Mesendoderm (in vitro differentiated cells): ENCODE data around the gene HTT.

Source experiments
- DNase-seq: peaks from one replicate; pipeline ENCODE4 v3.0.0; 2013
- H2AK5ac ChIP-seq: 2 replicates; pipeline ENCODE4 v1.6.1; 2013; ENCODE audit warnings: low read length, inconsistent platforms
- H2BK120ac ChIP-seq: 2 replicates; pipeline ENCODE4 v1.6.1; 2013; ENCODE audit warnings: low read depth, mild to moderate bottlenecking, low read length, moderate library complexity, mixed read lengths
- H2BK15ac ChIP-seq: replicated peaks from 2 replicates; pipeline ENCODE4 v1.6.1; 2013; ENCODE audit warnings: low read depth, mild to moderate bottlenecking, moderate library complexity
- H2BK5ac ChIP-seq: 2 replicates; pipeline ENCODE4 v1.6.1; 2013; ENCODE audit warnings: low read length, inconsistent platforms
- H3K18ac ChIP-seq: 2 replicates; pipeline ENCODE4 v1.6.1; 2013; ENCODE audit warnings: mild to moderate bottlenecking, low read length, mixed read lengths
- H3K23ac ChIP-seq: one replicate; pipeline ENCODE4 v1.6.1; 2013; ENCODE audit warnings: low read length
- H3K27ac ChIP-seq: 2 replicates; pipeline ENCODE4 v1.5.1; 2013; ENCODE audit warnings: low read depth, mild to moderate bottlenecking, inconsistent platforms, low read length, moderate library complexity
- H3K27me3 ChIP-seq: 2 replicates; pipeline ENCODE4 v1.6.1; 2013; ENCODE audit warnings: low read length, control low read depth, mild to moderate bottlenecking, inconsistent platforms; ENCODE audit not compliant: insufficient read depth, poor library complexity
- H3K36me3 ChIP-seq: 2 replicates; pipeline ENCODE4 v1.6.1; 2013; ENCODE audit warnings: low read length, inconsistent platforms; ENCODE audit not compliant: control insufficient read depth, insufficient read depth
- H3K4ac ChIP-seq: one replicate; pipeline ENCODE4 v1.6.1; 2013; ENCODE audit warnings: low read depth, mild to moderate bottlenecking, low read length, moderate library complexity
- H3K4me1 ChIP-seq: 2 replicates; pipeline ENCODE4 v1.6.1; 2013; ENCODE audit warnings: low read depth, low read length, inconsistent platforms; ENCODE audit not compliant: control insufficient read depth
- H3K4me2 ChIP-seq: 2 replicates; pipeline ENCODE4 v1.6.1; 2013; ENCODE audit warnings: low read length
- H3K4me3 ChIP-seq: 2 replicates; pipeline ENCODE4 v1.5.1; 2013; ENCODE audit warnings: mild to moderate bottlenecking, low read length
- H3K56ac ChIP-seq: one replicate; pipeline ENCODE4 v1.6.1; 2013; ENCODE audit warnings: low read length
- H3K79me1 ChIP-seq: 2 replicates; pipeline ENCODE4 v1.6.1; 2013; ENCODE audit warnings: low read length, inconsistent platforms
- H3K79me2 ChIP-seq: 2 replicates; pipeline ENCODE4 v1.6.1; 2013; ENCODE audit warnings: mild to moderate bottlenecking, low read length; ENCODE audit not compliant: control insufficient read depth, insufficient read depth
- H3K9ac ChIP-seq: 2 replicates; pipeline ENCODE4 v1.6.1; 2013; ENCODE audit warnings: low read length, inconsistent platforms
- H4K5ac ChIP-seq: one replicate; pipeline ENCODE4 v1.6.1; 2013; ENCODE audit warnings: low read length
- H4K8ac ChIP-seq: one replicate; pipeline ENCODE4 v1.6.1; 2013; ENCODE audit warnings: low read depth, mild to moderate bottlenecking, control low read depth, low read length, moderate library complexity
- WGBS: extraction: QIAGEN DNeasy Blood & Tissue Kit; methylation state at CpG from one replicate; pipeline ENCODE4 v1.1.7; 2013; ENCODE audit warnings: low lambda C conversion rate, missing lambda C conversion rate; ENCODE audit not compliant: insufficient coverage; ENCODE audit errors: extremely low coverage; 5-methylcytosine and 5-hydroxymethylcytosine counted together

Gene HTT

GRCh38 chr4:3246458-3247398, 172.2 kb downstream of the HTT start:
- no peak overlapping the region for H3K27ac ChIP-seq
- H3K4me2 ChIP-seq = no peak overlapping the region
- no peak overlapping the region for H3K18ac ChIP-seq
- no peaks in the 10 kb centered on the region for H3K79me1 ChIP-seq
- no peaks in the 10 kb centered on the region for H3K4me1 ChIP-seq
- no CpG with 5 or more reads among the region's 16 CpGs for WGBS
- H3K4me3 ChIP-seq = no peak overlapping the region
- no peak overlapping the region for H2BK5ac ChIP-seq
- H3K79me2 ChIP-seq = no peaks in the 10 kb centered on the region
- no peaks in the 10 kb centered on the region for H3K27me3 ChIP-seq
- H2BK120ac ChIP-seq = no peak overlapping the region
- no peaks in the 10 kb centered on the region for H3K36me3 ChIP-seq
- H2BK15ac ChIP-seq = no peak overlapping the region
- H4K5ac ChIP-seq = no peak overlapping the region
- H4K8ac ChIP-seq = no peak overlapping the region
- no peak for DNase-seq
- no peak overlapping the region for H3K9ac ChIP-seq
- H3K4ac ChIP-seq = no peak overlapping the region
- no peak overlapping the region for H2AK5ac ChIP-seq
- H3K23ac ChIP-seq = no peak overlapping the region
- no peak overlapping the region for H3K56ac ChIP-seq

GRCh38 chr4:3247399-3248177, 173.1 kb downstream of the HTT start:
- H3K4me3 ChIP-seq = no peak overlapping the region

GRCh38 chr4:3248178-3248480, 173.6 kb downstream of the HTT start:
- no peaks in the 10 kb centered on the region for H3K4me1 ChIP-seq
- no peaks in the 10 kb centered on the region for H3K36me3 ChIP-seq
- no peak overlapping the region for H3K27ac ChIP-seq
- no peak overlapping the region for H3K4me3 ChIP-seq
- no peak overlapping the region for H2BK15ac ChIP-seq
- no CpG with 5 or more reads among the region's 14 CpGs for WGBS
- no peak overlapping the region for H3K9ac ChIP-seq
- H2BK5ac ChIP-seq = no peak overlapping the region
- DNase-seq = no peak
- H3K79me1 ChIP-seq = no peaks in the 10 kb centered on the region
- H3K56ac ChIP-seq = no peak overlapping the region
- H3K4ac ChIP-seq = no peak overlapping the region
- no peak overlapping the region for H3K23ac ChIP-seq
- H4K8ac ChIP-seq = no peak overlapping the region
- no peak overlapping the region for H3K18ac ChIP-seq
- H3K79me2 ChIP-seq = no peaks in the 10 kb centered on the region
- H4K5ac ChIP-seq = no peak overlapping the region
- no peak overlapping the region for H3K4me2 ChIP-seq
- H2BK120ac ChIP-seq = no peak overlapping the region
- no peak overlapping the region for H2AK5ac ChIP-seq
- H3K27me3 ChIP-seq = no peaks in the 10 kb centered on the region

More at GRCh38 chr4:3247399-3248177, 173.1 kb downstream of the HTT start:
- Histone ChIP-seq H3K27me3 (no peaks in the 10 kb centered on the region), H3K4me1 (no peaks in the 10 kb centered on the region), H3K23ac (no peak overlapping the region), H4K5ac (no peak overlapping the region), H3K4ac (no peak overlapping the region), H4K8ac (no peak overlapping the region), H3K36me3 (no peaks in the 10 kb centered on the region), H2BK5ac (no peak overlapping the region), H3K18ac (no peak overlapping the region), H2BK120ac (no peak overlapping the region), H3K9ac (no peak overlapping the region), H2BK15ac (no peak overlapping the region), H2AK5ac (no peak overlapping the region), H3K56ac (no peak overlapping the region), H3K27ac (no peak overlapping the region), H3K79me1 (no peaks in the 10 kb centered on the region), H3K4me2 (no peak overlapping the region), H3K79me2 (no peaks in the 10 kb centered on the region)
- no CpG with 5 or more reads among the region's 21 CpGs for WGBS
- no peak for DNase-seq

DNA sequence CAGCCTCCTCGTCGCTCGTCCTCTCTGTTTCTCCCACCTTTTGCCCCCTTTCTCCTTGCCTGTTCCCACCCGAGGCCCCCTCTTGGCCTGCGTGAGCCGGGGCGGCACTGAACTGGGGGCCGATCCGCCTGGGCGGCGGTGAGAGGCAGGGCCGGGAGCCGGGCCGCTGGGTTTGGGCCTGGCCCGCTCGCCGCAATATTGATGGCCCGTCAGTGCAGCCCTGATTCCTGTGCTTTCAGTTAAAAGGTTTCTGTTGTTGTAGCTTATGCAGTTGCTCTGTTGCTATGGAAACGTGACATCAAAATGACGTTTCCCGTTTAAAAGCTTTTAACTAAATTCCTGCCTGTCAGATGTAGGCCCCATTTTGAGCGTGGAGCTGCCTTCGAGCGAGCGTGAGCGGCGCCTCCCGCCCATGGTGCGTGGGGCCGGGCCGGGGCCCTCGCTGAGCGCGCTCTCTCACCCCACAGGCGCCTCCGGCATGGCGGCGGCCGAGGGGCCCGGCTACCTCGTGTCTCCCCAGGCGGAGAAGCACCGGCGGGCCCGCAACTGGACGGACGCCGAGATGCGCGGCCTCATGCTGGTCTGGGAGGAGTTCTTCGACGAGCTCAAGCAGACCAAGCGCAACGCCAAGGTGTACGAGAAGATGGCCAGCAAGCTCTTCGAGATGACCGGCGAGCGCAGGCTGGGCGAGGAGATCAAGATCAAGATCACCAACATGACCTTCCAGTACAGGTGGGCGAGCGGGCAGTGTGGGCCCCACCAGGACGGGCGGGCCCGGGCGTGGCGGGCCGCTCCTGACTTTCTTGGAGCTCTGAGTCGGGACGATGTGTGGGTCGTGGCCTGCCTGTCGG, 174.6 kb downstream of the HTT start, which contains the start of gene MSANTD1:
TSS of gene MSANTD1 (plus strand) at position 349 of the 851 bp plus-strand sequence. CDS start at position 413, 64 bp downstream.
- no peak within 1 kb of the TSS for H3K56ac ChIP-seq
- no peaks in the 10 kb centered on the region for H3K27me3 ChIP-seq
- H3K79me2 ChIP-seq = no peaks in the 10 kb centered on the region
- WGBS = no CpG with 5 or more reads among the region's 72 CpGs
- H4K5ac ChIP-seq = no peak within 1 kb of the TSS
- no peak within 1 kb of the TSS for H3K18ac ChIP-seq
- DNase-seq = peak; percentile 65
- H3K23ac ChIP-seq = no peak within 1 kb of the TSS
- no peak within 1 kb of the TSS for H2BK120ac ChIP-seq
- no peak within 1 kb of the TSS for H2BK5ac ChIP-seq
- no peak within 1 kb of the TSS for H4K8ac ChIP-seq
- H3K4me3 ChIP-seq = no peak within 1 kb of the TSS
- H3K9ac ChIP-seq = no peak within 1 kb of the TSS
- H3K79me1 ChIP-seq = no peaks in the 10 kb centered on the region
- no peak within 1 kb of the TSS for H2AK5ac ChIP-seq
- no peaks in the 10 kb centered on the region for H3K4me1 ChIP-seq
- H3K27ac ChIP-seq = no peak within 1 kb of the TSS
- no peak within 1 kb of the TSS for H2BK15ac ChIP-seq
- no peaks in the 10 kb centered on the region for H3K36me3 ChIP-seq
- H3K4ac ChIP-seq = no peak within 1 kb of the TSS
- H3K4me2 ChIP-seq = no peak within 1 kb of the TSS

- H2BK15ac ChIP-seq = no peak overlapping the region
- H3K79me1 ChIP-seq = no peaks in the 10 kb centered on the region
- H4K5ac ChIP-seq = no peak overlapping the region
- no peak overlapping the region for H3K4me3 ChIP-seq
- no peak overlapping the region for H3K4me2 ChIP-seq
- DNase-seq = no peak
- no peaks in the 10 kb centered on the region for H3K36me3 ChIP-seq
- no peak overlapping the region for H2AK5ac ChIP-seq
- no peaks in the 10 kb centered on the region for H3K79me2 ChIP-seq
- no peak overlapping the region for H3K56ac ChIP-seq
- H3K9ac ChIP-seq = no peak overlapping the region
- H3K23ac ChIP-seq = no peak overlapping the region
- H3K4ac ChIP-seq = no peak overlapping the region
- H3K4me1 ChIP-seq = no peaks in the 10 kb centered on the region
- WGBS = no CpG with 5 or more reads among the region's 20 CpGs
- H2BK5ac ChIP-seq = no peak overlapping the region
- no peaks in the 10 kb centered on the region for H3K27me3 ChIP-seq
- H3K27ac ChIP-seq = no peak overlapping the region
- no peak overlapping the region for H2BK120ac ChIP-seq
- H4K8ac ChIP-seq = no peak overlapping the region
- H3K18ac ChIP-seq = no peak overlapping the region
Observed at GRCh38 chr4:3249711-3250437, 175.4 kb downstream of the HTT start.
